Body of pancreas (tissue), 4 donors: ENCODE results near the gene ADAMTS15.

ENCODE experiments used
- POLR2A ChIP-seq, 3 donors: fragments of 450-650 bp; IDR thresholded peaks; one replicate each; pipeline ENCODE4 v1.6.1; 2016; ENCODE audit warnings: antibody characterized with exemption in 3 of 3, mild to moderate bottlenecking in 2 of 3
- TF ChIP-seq, protein P1 (sequence below), 7 experiments: fragments of 450-650 bp in 4 of 7; fragments of 200-600 bp in 3 of 7; sonication (generic) in 3 of 7; IDR thresholded peaks; one replicate each; pipeline ENCODE4 v1.5.1; 2016 to 2019; ENCODE audit warnings: antibody characterized with exemption in 7 of 7

GRCh38 chr11:130486391-130486836 is 38.0 kb downstream of the ADAMTS15 start:
- TF ChIP-seq, protein P1, sequence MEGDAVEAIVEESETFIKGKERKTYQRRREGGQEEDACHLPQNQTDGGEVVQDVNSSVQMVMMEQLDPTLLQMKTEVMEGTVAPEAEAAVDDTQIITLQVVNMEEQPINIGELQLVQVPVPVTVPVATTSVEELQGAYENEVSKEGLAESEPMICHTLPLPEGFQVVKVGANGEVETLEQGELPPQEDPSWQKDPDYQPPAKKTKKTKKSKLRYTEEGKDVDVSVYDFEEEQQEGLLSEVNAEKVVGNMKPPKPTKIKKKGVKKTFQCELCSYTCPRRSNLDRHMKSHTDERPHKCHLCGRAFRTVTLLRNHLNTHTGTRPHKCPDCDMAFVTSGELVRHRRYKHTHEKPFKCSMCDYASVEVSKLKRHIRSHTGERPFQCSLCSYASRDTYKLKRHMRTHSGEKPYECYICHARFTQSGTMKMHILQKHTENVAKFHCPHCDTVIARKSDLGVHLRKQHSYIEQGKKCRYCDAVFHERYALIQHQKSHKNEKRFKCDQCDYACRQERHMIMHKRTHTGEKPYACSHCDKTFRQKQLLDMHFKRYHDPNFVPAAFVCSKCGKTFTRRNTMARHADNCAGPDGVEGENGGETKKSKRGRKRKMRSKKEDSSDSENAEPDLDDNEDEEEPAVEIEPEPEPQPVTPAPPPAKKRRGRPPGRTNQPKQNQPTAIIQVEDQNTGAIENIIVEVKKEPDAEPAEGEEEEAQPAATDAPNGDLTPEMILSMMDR (IDR thresholded peaks at IDR 0.05): no peak
- no peak for TF ChIP-seq POLR2A (IDR thresholded peaks at IDR 0.05)
